ENCODE data around the gene S100A2. TPM values are rescaled to one million over a fixed set of nuclear protein-coding genes. Genes with fewer than 3 reads are reported as not detected.
"Not testable (repeated sequence)": the region's sequence is repeated elsewhere in the genome, so short reads cannot be mapped to it uniquely, and the experiment has no call there.

Gene S100A2
- total RNA-seq, 2 experiments from 2014 or later = 0.74 to 0.77 TPM

DNA sequence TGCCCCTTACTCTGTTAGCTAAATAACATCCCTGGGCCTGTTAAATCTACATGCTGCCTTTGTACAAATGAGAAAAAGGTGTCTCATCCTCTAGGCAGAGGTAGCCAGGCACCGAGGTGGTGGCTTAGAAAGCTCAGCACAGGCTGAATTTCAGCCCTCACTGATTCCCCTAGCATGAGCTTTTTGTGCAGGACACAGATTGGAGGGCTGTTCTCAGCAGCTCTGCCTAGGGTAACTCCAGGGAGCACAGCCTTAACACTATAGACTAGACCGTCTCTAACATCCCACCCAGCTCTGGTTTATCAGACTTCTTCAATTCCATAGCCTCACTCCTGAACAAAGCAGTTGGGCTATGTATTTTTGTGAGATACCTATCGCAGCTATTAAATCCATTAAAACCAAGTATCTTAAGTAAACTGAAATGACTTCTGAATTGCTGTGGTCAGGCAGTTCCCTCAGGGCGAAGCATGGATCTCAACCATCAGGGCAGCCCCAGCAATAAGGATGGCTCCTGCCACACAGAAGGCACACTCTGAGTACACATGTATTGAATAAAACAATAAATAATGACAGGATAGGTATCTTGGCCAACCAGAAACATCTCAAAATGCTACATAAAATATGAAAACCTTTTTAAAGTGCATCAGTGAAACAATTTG lies 44.7 kb downstream of the S100A2 start:
- Mint-ChIP-seq H3K27ac (no peak overlapping the region), H3K4me1 (ENCODE audit: low read depth) (peaks cover 2% of the 10 kb centered on the region), H3K36me3 (ENCODE audit: low read depth) (no peaks in the 10 kb centered on the region), H3K27me3 (ENCODE audit: low read depth) (no peaks in the 10 kb centered on the region), H3K9me3 (no peaks in the 10 kb centered on the region), H3K4me3 (no peak overlapping the region)
- CTCF ChIA-PET = interaction anchor here (1.2 to 5.1 kb wide), 5 partner anchors 11 to 56 kb away, joined by 3 to 30 read pairs (median 10); no protein-coding TSS in a partner anchor
- intact Hi-C loops (cut with micrococcal nuclease) = no loop called here
- no peak for DNase-seq

DNA sequence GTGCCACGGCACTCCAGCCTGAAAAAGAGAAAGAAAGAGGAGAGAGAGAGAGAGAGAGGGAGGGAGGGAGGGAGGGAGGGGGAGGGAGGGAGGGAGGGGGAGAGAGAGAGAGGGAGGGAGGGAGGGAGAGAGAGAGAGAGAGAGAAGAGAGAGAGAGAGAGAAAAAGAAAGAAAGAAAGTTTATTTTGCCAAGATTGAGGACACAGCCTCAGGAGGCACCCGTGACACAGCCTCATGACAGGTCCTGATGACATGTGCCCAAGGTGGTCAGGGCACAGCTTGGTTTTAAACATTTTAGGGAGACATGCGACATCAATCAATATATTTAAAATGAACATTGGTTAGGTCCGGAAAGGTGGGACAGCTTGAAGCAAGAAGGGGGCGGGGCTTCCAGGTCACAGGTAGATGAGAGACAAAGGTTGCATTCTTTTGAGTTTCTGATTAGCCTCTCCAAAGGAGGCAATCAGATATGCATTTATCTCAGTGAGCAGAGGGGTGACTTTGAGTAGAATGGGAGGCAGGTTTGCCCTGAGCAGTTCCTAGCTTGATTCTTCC lies 45.4 kb downstream of the S100A2 start:
- intact Hi-C loops (cut with micrococcal nuclease); H3K36me3 Mint-ChIP-seq (ENCODE audit: low read depth); H3K4me1 Mint-ChIP-seq (ENCODE audit: low read depth); H3K9me3 Mint-ChIP-seq; H3K27ac Mint-ChIP-seq; H3K4me3 Mint-ChIP-seq; DNase-seq; H3K27me3 Mint-ChIP-seq (ENCODE audit: low read depth): not testable (repeated sequence)
- CTCF ChIA-PET = interaction anchor here (1.2 to 5.1 kb wide), 5 partner anchors 10 to 57 kb away, joined by 3 to 30 read pairs (median 10); no protein-coding TSS in a partner anchor

GRCh38 chr1:153519242-153519641 lies 46.4 kb downstream of the S100A2 start:
- CTCF ChIA-PET = interaction anchor here (2.5 to 2.9 kb wide), 2 partner anchors 9 to 49 kb away, joined by 10 to 15 read pairs; no protein-coding TSS in a partner anchor

DNA sequence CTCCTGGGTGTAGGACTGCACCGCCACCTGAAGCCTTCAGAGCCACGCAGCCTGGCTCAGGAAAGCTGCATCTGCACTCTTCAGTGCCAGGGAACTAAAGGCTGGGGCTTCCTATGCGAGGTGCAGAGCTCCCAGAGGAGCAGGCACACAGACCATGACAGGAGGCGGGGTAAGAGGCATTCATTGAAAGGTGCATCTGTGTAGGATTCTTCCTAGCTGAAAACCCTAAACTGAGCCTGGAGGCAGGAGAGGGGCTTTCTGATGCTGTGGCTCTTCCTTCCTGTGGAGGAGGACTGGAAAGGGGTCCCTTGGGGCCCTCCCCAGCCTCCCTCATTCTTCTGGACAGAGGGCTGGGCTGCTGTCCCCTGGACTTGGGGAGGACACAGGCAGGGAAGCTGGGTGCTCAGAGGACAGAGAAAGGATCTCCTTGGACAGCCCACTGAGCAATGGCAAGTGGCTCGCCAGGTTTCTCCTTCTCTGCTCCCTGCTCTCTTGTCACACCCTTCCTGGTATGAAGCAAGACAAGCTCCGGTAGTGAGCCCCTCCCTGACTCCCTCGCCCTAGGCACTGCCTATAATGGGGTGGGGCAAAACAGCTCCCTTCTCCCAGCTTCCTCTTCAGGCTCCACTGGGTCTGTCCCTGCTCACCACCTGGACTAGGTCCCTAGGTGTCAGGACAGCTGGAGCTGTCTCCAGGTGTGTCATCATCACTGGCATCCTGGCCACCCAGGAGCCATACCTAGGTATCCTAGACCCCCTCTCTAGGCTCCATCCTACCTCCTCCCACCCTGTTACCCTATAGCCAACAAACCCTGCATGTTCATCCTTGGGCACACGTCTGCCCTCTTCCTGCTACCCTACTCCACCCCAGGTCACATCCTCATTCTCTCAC lies 49.9 kb downstream of the S100A2 start:
- Mint-ChIP-seq H3K4me1 (ENCODE audit: low read depth) (peaks cover 8% of the 10 kb centered on the region), H3K9me3 (no peaks in the 10 kb centered on the region), H3K36me3 (ENCODE audit: low read depth) (no peaks in the 10 kb centered on the region), H3K27ac (no peak overlapping the region), H3K4me3 (no peak overlapping the region), H3K27me3 (ENCODE audit: low read depth) (no peaks in the 10 kb centered on the region)
- no peak for DNase-seq
- intact Hi-C loops (cut with micrococcal nuclease) = no loop called here
- CTCF ChIA-PET = interaction anchor here (1.1 to 3.4 kb wide), 5 partner anchors 17 to 99 kb away, joined by 3 to 16 read pairs (median 3); no protein-coding TSS in a partner anchor

More at GRCh38 chr1:153519242-153519641, 46.4 kb downstream of the S100A2 start:
- Mint-ChIP-seq H3K36me3 (ENCODE audit: low read depth) (no peaks in the 10 kb centered on the region), H3K9me3 (no peaks in the 10 kb centered on the region), H3K27ac (no peak overlapping the region), H3K4me1 (ENCODE audit: low read depth) (peaks cover 2% of the 10 kb centered on the region), H3K27me3 (ENCODE audit: low read depth) (no peaks in the 10 kb centered on the region), H3K4me3 (no peak overlapping the region)
- intact Hi-C loops (cut with micrococcal nuclease) = no loop called here
- no peak for DNase-seq

GRCh38 chr1:153513666-153514065 lies 52.0 kb downstream of the S100A2 start:
- Mint-ChIP-seq H3K4me3 (no peak overlapping the region), H3K9me3 (no peaks in the 10 kb centered on the region), H3K36me3 (ENCODE audit: low read depth) (no peaks in the 10 kb centered on the region), H3K4me1 (ENCODE audit: low read depth) (peaks cover 8% of the 10 kb centered on the region), H3K27ac (no peak overlapping the region), H3K27me3 (ENCODE audit: low read depth) (no peaks in the 10 kb centered on the region)
- no peak for DNase-seq
- CTCF ChIA-PET = interaction anchor here (0.7 to 1.3 kb wide), 3 partner anchors 19 to 54 kb away, joined by 3 to 6 read pairs (median 3); no protein-coding TSS in a partner anchor
- intact Hi-C loops (cut with micrococcal nuclease) = no loop called here

DNA sequence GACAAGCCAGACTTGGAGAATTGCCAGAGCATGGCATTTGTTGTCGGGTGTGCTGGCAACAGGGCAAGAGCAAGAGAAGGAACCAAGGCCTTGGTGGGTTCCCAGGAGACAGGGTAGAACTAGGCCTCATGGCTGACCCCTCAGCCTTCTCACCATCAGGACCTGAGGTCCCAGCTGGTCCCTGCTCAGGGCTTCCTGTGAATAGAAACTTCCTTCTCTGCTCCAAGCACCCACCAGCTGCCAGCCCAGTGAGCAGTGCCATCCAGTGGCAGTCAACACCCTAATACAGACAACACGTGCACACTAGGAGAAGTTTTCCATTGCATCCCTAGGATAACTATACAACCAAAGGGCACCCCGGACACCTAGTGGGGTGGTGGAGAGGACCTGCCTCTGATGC lies 52.6 kb downstream of the S100A2 start:
- H3K36me3 Mint-ChIP-seq (ENCODE audit: low read depth) = no peaks in the 10 kb centered on the region
- peaks cover 8% of the 10 kb centered on the region for H3K4me1 Mint-ChIP-seq (ENCODE audit: low read depth)
- no peaks in the 10 kb centered on the region for H3K9me3 Mint-ChIP-seq
- DNase-seq = no peak
- H3K27ac Mint-ChIP-seq = no peak overlapping the region
- no peak overlapping the region for H3K4me3 Mint-ChIP-seq
- no peaks in the 10 kb centered on the region for H3K27me3 Mint-ChIP-seq (ENCODE audit: low read depth)
- intact Hi-C loops (cut with micrococcal nuclease) = no loop called here
- CTCF ChIA-PET = interaction anchor here (0.7 to 7.2 kb wide), 3 partner anchors 19 to 58 kb away, joined by 3 to 153 read pairs (median 3); no protein-coding TSS in a partner anchor

Other genes with a start within 250 kb of the S100A2 start
- not detected for gene PGLYRP4, start 217.0 kb downstream of the S100A2 start, total RNA-seq
- 1 to 10 TPM; 1.7 to 2.6 TPM for gene S100A9, start 208.0 kb downstream of the S100A2 start, total RNA-seq
- gene S100A12, start 190.2 kb downstream of the S100A2 start, total RNA-seq = not detected
- not detected for gene S100A8, start 174.8 kb downstream of the S100A2 start, total RNA-seq
- gene S100A7A, start 149.3 kb downstream of the S100A2 start, total RNA-seq = not detected
- gene S100A7, start 105.2 kb downstream of the S100A2 start, total RNA-seq = not detected
- gene S100A6, start 29.9 kb downstream of the S100A2 start, total RNA-seq = 100 to 1,000 TPM; 200 to 204 TPM
- gene S100A5, start 24.9 kb downstream of the S100A2 start, total RNA-seq = under 1 TPM; 0.89 to 0.93 TPM
- gene S100A4, start 20.0 kb downstream of the S100A2 start, total RNA-seq = 10 to 100 TPM; 36.5 to 37.9 TPM
- gene S100A3, start 16.6 kb downstream of the S100A2 start, total RNA-seq = not detected
- not detected for gene S100A16, start 47.3 kb upstream of the S100A2 start, total RNA-seq
- not detected for gene S100A14, start 50.5 kb upstream of the S100A2 start, total RNA-seq
- gene S100A13, start 61.7 kb upstream of the S100A2 start, total RNA-seq = 1 to 10 TPM; 6.6 to 7.0 TPM
- gene S100A1, start 62.6 kb upstream of the S100A2 start, total RNA-seq = not detected
- 10 to 100 TPM; 88.2 to 91.3 TPM for gene CHTOP, start 68.2 kb upstream of the S100A2 start, total RNA-seq
- 10 to 100 TPM; 24.4 to 26.2 TPM for gene SNAPIN, start 92.9 kb upstream of the S100A2 start, total RNA-seq
- gene ILF2, start 105.1 kb upstream of the S100A2 start, total RNA-seq = 100 to 1,000 TPM; 346 to 357 TPM
- under 1 TPM; 0.05 to 0.10 TPM for gene NPR1, start 112.8 kb upstream of the S100A2 start, total RNA-seq
- gene INTS3, start 162.2 kb upstream of the S100A2 start, total RNA-seq = 10 to 100 TPM; 39.3 to 40.4 TPM
- 1 to 10 TPM; 2.7 to 4.3 TPM for gene SLC27A3, start 209.6 kb upstream of the S100A2 start, total RNA-seq